ENCODE measurements around the gene CGGBP1.

DNA sequence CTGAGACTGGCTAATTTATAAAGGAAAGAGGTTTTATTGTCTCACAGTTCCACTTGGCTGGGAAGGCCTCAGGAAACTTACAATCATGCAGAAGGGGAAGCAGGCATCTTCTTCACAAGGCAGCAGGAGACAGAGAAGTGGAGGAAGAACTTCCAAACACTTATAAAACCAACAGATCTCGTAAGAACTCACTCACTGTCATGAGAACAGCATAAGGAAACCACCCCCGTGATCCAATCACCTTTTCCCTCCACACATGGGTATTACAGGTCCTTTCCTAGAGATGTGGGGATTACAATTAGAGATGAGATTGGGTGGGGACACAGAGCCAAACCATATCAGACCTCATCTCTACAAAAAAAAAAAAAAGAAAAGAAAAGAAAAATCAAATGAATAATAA is 25.7 kb downstream of the CGGBP1 start:
- TF ChIP-seq, protein P1, sequence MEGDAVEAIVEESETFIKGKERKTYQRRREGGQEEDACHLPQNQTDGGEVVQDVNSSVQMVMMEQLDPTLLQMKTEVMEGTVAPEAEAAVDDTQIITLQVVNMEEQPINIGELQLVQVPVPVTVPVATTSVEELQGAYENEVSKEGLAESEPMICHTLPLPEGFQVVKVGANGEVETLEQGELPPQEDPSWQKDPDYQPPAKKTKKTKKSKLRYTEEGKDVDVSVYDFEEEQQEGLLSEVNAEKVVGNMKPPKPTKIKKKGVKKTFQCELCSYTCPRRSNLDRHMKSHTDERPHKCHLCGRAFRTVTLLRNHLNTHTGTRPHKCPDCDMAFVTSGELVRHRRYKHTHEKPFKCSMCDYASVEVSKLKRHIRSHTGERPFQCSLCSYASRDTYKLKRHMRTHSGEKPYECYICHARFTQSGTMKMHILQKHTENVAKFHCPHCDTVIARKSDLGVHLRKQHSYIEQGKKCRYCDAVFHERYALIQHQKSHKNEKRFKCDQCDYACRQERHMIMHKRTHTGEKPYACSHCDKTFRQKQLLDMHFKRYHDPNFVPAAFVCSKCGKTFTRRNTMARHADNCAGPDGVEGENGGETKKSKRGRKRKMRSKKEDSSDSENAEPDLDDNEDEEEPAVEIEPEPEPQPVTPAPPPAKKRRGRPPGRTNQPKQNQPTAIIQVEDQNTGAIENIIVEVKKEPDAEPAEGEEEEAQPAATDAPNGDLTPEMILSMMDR (IDR thresholded peaks at IDR 0.05; ENCODE audit: extremely low read depth in 1 of 2, insufficient read depth in 1 of 2, low read depth in 1 of 2, low read length in 2 of 2): no peak
- TF ChIP-seq, protein P2, sequence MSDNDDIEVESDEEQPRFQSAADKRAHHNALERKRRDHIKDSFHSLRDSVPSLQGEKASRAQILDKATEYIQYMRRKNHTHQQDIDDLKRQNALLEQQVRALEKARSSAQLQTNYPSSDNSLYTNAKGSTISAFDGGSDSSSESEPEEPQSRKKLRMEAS (IDR thresholded peaks at IDR 0.05; ENCODE audit: insufficient read depth, insufficient read length): no peak
- no peak for TF ChIP-seq POLR2AphosphoS5 (IDR thresholded peaks at IDR 0.05; ENCODE audit: insufficient read depth, low read depth, low read length)

All from endothelial cell of umbilical vein (primary cell).